ENCODE data around the gene ABHD2. TPM values are rescaled to one million over a fixed set of nuclear protein-coding genes. Genes with fewer than 3 reads are reported as not detected.

The ABHD2 gene
- total and polyA plus RNA-seq, 2 experiments from 2014 or later, result 5.2 to 15.2 TPM

DNA sequence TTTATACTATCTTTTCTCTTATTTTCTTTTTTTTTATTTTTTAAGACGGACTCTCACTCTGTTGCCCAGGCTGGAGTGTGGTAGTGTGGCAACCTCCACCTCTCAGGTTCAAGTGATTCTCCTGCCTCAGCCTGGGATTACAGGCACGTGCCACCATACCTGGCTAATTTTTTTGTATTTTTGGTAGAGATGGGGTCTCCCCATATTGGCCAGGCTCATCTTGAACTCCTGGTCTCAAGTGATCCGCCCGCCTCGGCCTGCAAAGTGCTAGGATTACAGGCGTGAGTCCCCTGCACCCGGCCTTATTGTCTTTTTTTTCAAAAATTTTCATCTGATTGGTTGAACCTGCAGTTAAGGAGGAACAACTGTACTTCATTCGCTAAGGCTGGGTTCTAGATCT lies 21.8 kb downstream of the ABHD2 start (continued):
- TF ChIP-seq, protein P1, sequence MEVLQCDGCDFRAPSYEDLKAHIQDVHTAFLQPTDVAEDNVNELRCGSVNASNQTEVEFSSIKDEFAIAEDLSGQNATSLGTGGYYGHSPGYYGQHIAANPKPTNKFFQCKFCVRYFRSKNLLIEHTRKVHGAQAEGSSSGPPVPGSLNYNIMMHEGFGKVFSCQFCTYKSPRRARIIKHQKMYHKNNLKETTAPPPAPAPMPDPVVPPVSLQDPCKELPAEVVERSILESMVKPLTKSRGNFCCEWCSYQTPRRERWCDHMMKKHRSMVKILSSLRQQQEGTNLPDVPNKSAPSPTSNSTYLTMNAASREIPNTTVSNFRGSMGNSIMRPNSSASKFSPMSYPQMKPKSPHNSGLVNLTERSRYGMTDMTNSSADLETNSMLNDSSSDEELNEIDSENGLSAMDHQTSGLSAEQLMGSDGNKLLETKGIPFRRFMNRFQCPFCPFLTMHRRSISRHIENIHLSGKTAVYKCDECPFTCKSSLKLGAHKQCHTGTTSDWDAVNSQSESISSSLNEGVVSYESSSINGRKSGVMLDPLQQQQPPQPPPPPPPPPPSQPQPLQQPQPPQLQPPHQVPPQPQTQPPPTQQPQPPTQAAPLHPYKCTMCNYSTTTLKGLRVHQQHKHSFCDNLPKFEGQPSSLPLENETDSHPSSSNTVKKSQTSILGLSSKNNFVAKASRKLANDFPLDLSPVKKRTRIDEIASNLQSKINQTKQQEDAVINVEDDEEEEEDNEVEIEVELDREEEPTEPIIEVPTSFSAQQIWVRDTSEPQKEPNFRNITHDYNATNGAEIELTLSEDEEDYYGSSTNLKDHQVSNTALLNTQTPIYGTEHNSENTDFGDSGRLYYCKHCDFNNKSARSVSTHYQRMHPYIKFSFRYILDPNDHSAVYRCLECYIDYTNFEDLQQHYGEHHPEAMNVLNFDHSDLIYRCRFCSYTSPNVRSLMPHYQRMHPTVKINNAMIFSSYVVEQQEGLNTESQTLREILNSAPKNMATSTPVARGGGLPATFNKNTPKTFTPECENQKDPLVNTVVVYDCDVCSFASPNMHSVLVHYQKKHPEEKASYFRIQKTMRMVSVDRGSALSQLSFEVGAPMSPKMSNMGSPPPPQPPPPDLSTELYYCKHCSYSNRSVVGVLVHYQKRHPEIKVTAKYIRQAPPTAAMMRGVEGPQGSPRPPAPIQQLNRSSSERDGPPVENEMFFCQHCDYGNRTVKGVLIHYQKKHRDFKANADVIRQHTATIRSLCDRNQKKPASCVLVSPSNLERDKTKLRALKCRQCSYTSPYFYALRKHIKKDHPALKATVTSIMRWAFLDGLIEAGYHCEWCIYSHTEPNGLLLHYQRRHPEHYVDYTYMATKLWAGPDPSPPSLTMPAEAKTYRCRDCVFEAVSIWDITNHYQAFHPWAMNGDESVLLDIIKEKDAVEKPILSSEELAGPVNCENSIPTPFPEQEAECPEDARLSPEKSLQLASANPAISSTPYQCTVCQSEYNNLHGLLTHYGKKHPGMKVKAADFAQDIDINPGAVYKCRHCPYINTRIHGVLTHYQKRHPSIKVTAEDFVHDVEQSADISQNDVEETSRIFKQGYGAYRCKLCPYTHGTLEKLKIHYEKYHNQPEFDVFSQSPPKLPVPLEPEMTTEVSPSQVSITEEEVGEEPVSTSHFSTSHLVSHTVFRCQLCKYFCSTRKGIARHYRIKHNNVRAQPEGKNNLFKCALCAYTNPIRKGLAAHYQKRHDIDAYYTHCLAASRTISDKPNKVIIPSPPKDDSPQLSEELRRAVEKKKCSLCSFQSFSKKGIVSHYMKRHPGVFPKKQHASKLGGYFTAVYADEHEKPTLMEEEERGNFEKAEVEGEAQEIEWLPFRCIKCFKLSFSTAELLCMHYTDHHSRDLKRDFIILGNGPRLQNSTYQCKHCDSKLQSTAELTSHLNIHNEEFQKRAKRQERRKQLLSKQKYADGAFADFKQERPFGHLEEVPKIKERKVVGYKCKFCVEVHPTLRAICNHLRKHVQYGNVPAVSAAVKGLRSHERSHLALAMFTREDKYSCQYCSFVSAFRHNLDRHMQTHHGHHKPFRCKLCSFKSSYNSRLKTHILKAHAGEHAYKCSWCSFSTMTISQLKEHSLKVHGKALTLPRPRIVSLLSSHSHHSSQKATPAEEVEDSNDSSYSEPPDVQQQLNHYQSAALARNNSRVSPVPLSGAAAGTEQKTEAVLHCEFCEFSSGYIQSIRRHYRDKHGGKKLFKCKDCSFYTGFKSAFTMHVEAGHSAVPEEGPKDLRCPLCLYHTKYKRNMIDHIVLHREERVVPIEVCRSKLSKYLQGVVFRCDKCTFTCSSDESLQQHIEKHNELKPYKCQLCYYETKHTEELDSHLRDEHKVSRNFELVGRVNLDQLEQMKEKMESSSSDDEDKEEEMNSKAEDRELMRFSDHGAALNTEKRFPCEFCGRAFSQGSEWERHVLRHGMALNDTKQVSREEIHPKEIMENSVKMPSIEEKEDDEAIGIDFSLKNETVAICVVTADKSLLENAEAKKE (CRISPR knock-in tag; IDR thresholded peaks at IDR 0.05), result no peak
- no peak for TF ChIP-seq POLR2AphosphoS5 (IDR thresholded peaks at IDR 0.05; ENCODE audit: low read depth)

DNA sequence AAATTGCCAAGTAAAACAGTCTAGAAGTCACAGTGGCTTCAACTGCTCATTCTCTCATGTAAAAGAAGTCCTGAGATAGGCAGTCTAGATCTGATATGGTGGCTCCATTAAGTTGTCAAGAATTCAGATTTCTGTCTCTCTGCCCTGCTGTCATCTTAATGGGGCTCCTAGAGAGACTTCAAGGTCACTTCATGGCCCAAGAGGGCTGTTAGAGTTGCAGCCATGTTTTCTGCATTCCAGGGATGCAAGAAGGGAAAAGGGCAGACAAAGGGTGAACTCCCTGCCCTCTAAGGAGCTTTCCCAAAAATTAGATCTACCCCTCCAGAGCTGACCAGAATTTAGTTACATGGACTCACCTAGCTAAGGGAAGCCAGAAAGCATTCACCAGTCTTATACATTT lies 23.1 kb downstream of the ABHD2 start:
- no peak overlapping the region for H2AFZ ChIP-seq
- H3K4me2 ChIP-seq, result no peak overlapping the region
- no peaks in the 10 kb centered on the region for H3K9me3 Mint-ChIP-seq
- peaks cover 6% of the 10 kb centered on the region for H3K27me3 Mint-ChIP-seq (ENCODE audit: insufficient read depth, low read depth, poor library complexity)
- no peak overlapping the region for H3K27ac Mint-ChIP-seq
- no peaks in the 10 kb centered on the region for H3K36me3 ChIP-seq (ENCODE audit: insufficient read depth)
- DNase-seq (ENCODE audit: low spot score), result no peak
- H3K4me3 Mint-ChIP-seq, result no peak overlapping the region
- H3K27ac ChIP-seq (ENCODE audit: low read depth), result no peak overlapping the region; the same call in 1 of the 2 replicates
- ATAC-seq, result no peak
- H4K20me1 ChIP-seq (replicated peaks; ENCODE audit: insufficient read depth), result no peaks in the 10 kb centered on the region
- peaks cover 6% of the 10 kb centered on the region; the same call in 1 of the 2 replicates for H3K9me2 ChIP-seq (ENCODE audit: insufficient read depth)
- H3K79me2 ChIP-seq (replicated peaks; ENCODE audit: insufficient read depth), result no peaks in the 10 kb centered on the region
- TF ChIP-seq EZH2phosphoT487 (IDR thresholded peaks at IDR 0.05; ENCODE audit: unreplicated experiment), result no peak
- no peak for TF ChIP-seq JUNB (IDR thresholded peaks at IDR 0.05; ENCODE audit: unreplicated experiment)
- no peak for TF ChIP-seq NANOG (IDR thresholded peaks at IDR 0.05; ENCODE audit: borderline replicate concordance)
- no peak for TF ChIP-seq CTCF (conservative IDR thresholded peaks at IDR 0.05; ENCODE audit: low read depth in 2 of 2)
- TF ChIP-seq, protein P1 (CRISPR knock-in tag; IDR thresholded peaks at IDR 0.05), result no peak
- no peak overlapping the region for H3K4me3 ChIP-seq
- H3K27me3 ChIP-seq (ENCODE audit: insufficient read depth), result no peaks in the 10 kb centered on the region
- H3K36me3 Mint-ChIP-seq (ENCODE audit: low read depth), result peaks cover 5% of the 10 kb centered on the region; the same call in 2 of the 3 replicates
- H3K4me1 ChIP-seq (ENCODE audit: insufficient read depth), result peaks cover 17% of the 10 kb centered on the region
- no peaks in the 10 kb centered on the region for H3F3A ChIP-seq (replicated peaks; ENCODE audit: low read depth)
- H3K4me1 Mint-ChIP-seq, result peaks cover 75% of the 10 kb centered on the region

Data from GM23338 (cell line).